MM.1S (cell line): ENCODE results near the gene NAT16.

Experiments used
- CTCF ChIP-seq: fragments of 300-600 bp; sonication (generic); IDR thresholded peaks from 2 replicates; pipeline ENCODE4 v1.5.1; 2016; ENCODE audit warnings: antibody characterized with exemption, low read length, mixed read lengths
- EZH2 ChIP-seq: fragments of 300-600 bp; sonication (generic); optimal IDR thresholded peaks from 2 replicates; pipeline ENCODE3; 2017; ENCODE audit warnings: low read depth, mild to moderate bottlenecking, antibody characterized with exemption, low read length, mixed read lengths
- EZH2phosphoT487 ChIP-seq: fragments of 300-600 bp; sonication (generic); IDR thresholded peaks from 2 replicates; pipeline ENCODE4 v1.6.1; 2018; ENCODE audit warnings: antibody characterized with exemption, low read length

- TF ChIP-seq EZH2 (no peak), CTCF (no peak), EZH2phosphoT487 (no peak)
Measured at GRCh38 chr7:101172854-101173751, 7.0 kb downstream of the NAT16 start.
